ENCODE results near the gene IGF2BP2.

GRCh38 chr3:185613016-185613415 is 211.8 kb downstream of the IGF2BP2 start:
- TF ChIP-seq CTCF (IDR thresholded peaks at IDR 0.05), result no peak
- TF ChIP-seq POLR2AphosphoS5 (IDR thresholded peaks at IDR 0.05), result no peak
- no peak for TF ChIP-seq POLR2A (IDR thresholded peaks at IDR 0.05)
- no peak for TF ChIP-seq EP300 (IDR thresholded peaks at IDR 0.05)

Data from upper lobe of left lung (tissue), 4 donors.